ENCODE measurements around the gene CASK.

CASK gene

GRCh38 chrX:41507919-41508318 lies 415.4 kb downstream of the CASK start:
- no peak for DNase-seq

GRCh38 chrX:41502004-41502403 lies 421.4 kb downstream of the CASK start:
- DNase-seq = no peak

- DNase-seq = no peak
These were observed 423.4 kb downstream of the CASK start for GRCh38 chrX:41499984-41500383.

GRCh38 chrX:41499195-41499594 lies 424.2 kb downstream of the CASK start:
- no peak for DNase-seq

GRCh38 chrX:41491267-41492004 lies 431.9 kb downstream of the CASK start:
- no peak for DNase-seq

GRCh38 chrX:41490446-41490845 lies 432.9 kb downstream of the CASK start:
- no peak for DNase-seq

GRCh38 chrX:41482154-41482850 lies 441.1 kb downstream of the CASK start:
- DNase-seq = no peak

- no peak for DNase-seq
These were observed 441.9 kb downstream of the CASK start for GRCh38 chrX:41481264-41482109.

- DNase-seq = no peak
These were observed 442.7 kb downstream of the CASK start for GRCh38 chrX:41480508-41481260.

GRCh38 chrX:41478381-41478911 lies 444.9 kb downstream of the CASK start:
- DNase-seq = no peak

GRCh38 chrX:41475591-41476241 lies 447.6 kb downstream of the CASK start:
- no peak for DNase-seq

GRCh38 chrX:41475191-41475590 lies 448.2 kb downstream of the CASK start:
- no peak for DNase-seq

GRCh38 chrX:41474726-41475100 lies 448.6 kb downstream of the CASK start:
- no peak for DNase-seq

- no peak for DNase-seq
These were observed 449.2 kb downstream of the CASK start for GRCh38 chrX:41473936-41474725.

- no peak for DNase-seq
These were observed 451.0 kb downstream of the CASK start for GRCh38 chrX:41472231-41472815.

GRCh38 chrX:41471786-41472185 lies 451.6 kb downstream of the CASK start:
- DNase-seq = no peak

GRCh38 chrX:41470706-41471105 lies 452.6 kb downstream of the CASK start:
- no peak for DNase-seq

GRCh38 chrX:41468647-41469323 lies 454.6 kb downstream of the CASK start:
- no peak for DNase-seq

All from central memory CD4-positive, alpha-beta T cell (primary cell).